Activated CD4-positive, alpha-beta memory T cell treated with anti-CD3 and anti-CD28 coated beads, Interleukin-2, amount 10 ng/mL, durations not matched to agents 7 days and 5 days (primary cell): ENCODE data around the gene DACT2. TPM values are rescaled to one million over a fixed set of nuclear protein-coding genes. Genes with fewer than 3 reads are reported as not detected.

Experiments
- CTCF ChIA-PET: fragments of 350-600 bp; sonication (Branson Sonifier 250); formaldehyde crosslinking; loops from one replicate; lab custom pipeline; 2021; ENCODE audit warnings: antibody characterized with exemption, inconsistent platforms; lab: Charles Lee
- POLR2A ChIA-PET: fragments of 350-600 bp; sonication (Branson Sonifier 250); formaldehyde crosslinking; loops from one replicate; lab custom pipeline; 2021; ENCODE audit warnings: antibody characterized with exemption; lab: Charles Lee
- DNase-seq: peaks from one replicate; pipeline ENCODE4 v3.0.0-alpha.2; 2020
- H3K27ac Mint-ChIP-seq: one replicate; pipeline ENCODE4 v1.8.0; 2021; ENCODE audit warnings: mild to moderate bottlenecking, mixed read lengths
- H3K27me3 Mint-ChIP-seq: one replicate; pipeline ENCODE4 v1.8.0; 2021; ENCODE audit warnings: mixed read lengths
- H3K36me3 Mint-ChIP-seq: one replicate; pipeline ENCODE4 v1.8.0; 2021; ENCODE audit warnings: low read depth, mixed read lengths
- H3K4me1 Mint-ChIP-seq: one replicate; pipeline ENCODE4 v1.8.0; 2021; ENCODE audit warnings: mixed read lengths
- H3K4me3 Mint-ChIP-seq: one replicate; pipeline ENCODE4 v1.8.0; 2021; ENCODE audit warnings: mild to moderate bottlenecking, mixed read lengths
- H3K9me3 Mint-ChIP-seq: one replicate; pipeline ENCODE4 v1.8.0; 2021; ENCODE audit warnings: mixed read lengths
- total RNA-seq, 2 experiments: library from RNA; stranded (reverse); gene quantifications; one replicate each; pipeline ENCODE4 v1.2.3, GENCODE V29; 2021

Gene DACT2
- total RNA-seq, 2 experiments from 2014 or later = 0.15 TPM; not detected in 1

DNA sequence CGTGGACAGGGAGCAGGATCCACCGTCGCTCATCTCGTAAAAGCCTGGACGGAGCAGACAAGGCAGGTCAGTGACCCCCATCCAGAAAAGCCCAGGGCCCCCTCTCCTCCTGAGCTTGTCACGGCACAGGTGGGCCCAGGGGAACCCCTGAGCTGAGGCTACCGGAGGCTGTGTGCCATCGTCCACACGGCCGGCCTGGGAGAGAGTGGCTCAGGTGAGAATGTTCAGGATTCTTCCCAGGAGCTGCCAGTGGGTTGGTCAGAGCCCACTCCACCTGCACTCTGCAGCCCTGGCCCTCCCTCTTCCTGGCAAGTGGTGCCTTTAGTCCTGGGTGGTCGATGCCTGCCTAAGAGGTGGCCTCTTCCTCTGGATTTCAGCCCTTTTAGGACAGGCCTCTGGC, 9.2 kb downstream of the DACT2 start:
- Mint-ChIP-seq H3K4me1 (no peaks in the 10 kb centered on the region), H3K36me3 (no peaks in the 10 kb centered on the region), H3K9me3 (no peaks in the 10 kb centered on the region), H3K27me3 (peaks cover 10% of the 10 kb centered on the region), H3K27ac (no peak overlapping the region), H3K4me3 (no peak overlapping the region)
- CTCF ChIA-PET = no interaction called here
- POLR2A ChIA-PET = no interaction called here
- no peak for DNase-seq

- H3K4me1 Mint-ChIP-seq = no peaks in the 10 kb centered on the region
- peaks cover 6% of the 10 kb centered on the region for H3K27me3 Mint-ChIP-seq
- DNase-seq = no peak
- CTCF ChIA-PET = no interaction called here
- H3K36me3 Mint-ChIP-seq = no peaks in the 10 kb centered on the region
- H3K4me3 Mint-ChIP-seq = no peak overlapping the region
- H3K9me3 Mint-ChIP-seq = no peaks in the 10 kb centered on the region
- POLR2A ChIA-PET = no interaction called here
- no peak overlapping the region for H3K27ac Mint-ChIP-seq
These were observed 9.6 kb downstream of the DACT2 start for GRCh38 chr6:168309997-168310396.

DNA sequence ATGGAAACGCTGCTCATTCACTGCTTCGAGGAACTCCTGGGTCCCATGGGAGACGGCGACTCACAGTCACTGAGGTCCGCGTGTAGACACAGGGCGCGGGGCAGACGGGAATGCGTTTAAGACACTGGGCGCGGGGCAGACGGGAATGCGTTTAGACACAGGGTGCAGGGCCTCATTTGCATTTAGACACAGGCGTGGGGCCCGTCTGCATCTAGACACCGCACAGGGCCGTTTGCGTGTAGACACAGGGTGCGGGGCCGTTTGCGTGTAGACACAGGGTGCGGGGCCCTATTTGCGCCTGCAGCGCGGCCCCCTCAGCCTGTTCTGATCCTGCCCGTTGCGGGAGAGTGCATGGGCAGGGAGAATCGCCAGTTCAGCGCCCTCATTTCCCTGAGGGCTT, 10.4 kb downstream of the DACT2 start:
- peaks cover 6% of the 10 kb centered on the region for H3K27me3 Mint-ChIP-seq
- H3K27ac Mint-ChIP-seq = no peak overlapping the region
- H3K4me1 Mint-ChIP-seq = no peaks in the 10 kb centered on the region
- no peak for DNase-seq
- H3K9me3 Mint-ChIP-seq = no peaks in the 10 kb centered on the region
- no peak overlapping the region for H3K4me3 Mint-ChIP-seq
- no peaks in the 10 kb centered on the region for H3K36me3 Mint-ChIP-seq
- CTCF ChIA-PET = no interaction called here
- POLR2A ChIA-PET = no interaction called here

DNA sequence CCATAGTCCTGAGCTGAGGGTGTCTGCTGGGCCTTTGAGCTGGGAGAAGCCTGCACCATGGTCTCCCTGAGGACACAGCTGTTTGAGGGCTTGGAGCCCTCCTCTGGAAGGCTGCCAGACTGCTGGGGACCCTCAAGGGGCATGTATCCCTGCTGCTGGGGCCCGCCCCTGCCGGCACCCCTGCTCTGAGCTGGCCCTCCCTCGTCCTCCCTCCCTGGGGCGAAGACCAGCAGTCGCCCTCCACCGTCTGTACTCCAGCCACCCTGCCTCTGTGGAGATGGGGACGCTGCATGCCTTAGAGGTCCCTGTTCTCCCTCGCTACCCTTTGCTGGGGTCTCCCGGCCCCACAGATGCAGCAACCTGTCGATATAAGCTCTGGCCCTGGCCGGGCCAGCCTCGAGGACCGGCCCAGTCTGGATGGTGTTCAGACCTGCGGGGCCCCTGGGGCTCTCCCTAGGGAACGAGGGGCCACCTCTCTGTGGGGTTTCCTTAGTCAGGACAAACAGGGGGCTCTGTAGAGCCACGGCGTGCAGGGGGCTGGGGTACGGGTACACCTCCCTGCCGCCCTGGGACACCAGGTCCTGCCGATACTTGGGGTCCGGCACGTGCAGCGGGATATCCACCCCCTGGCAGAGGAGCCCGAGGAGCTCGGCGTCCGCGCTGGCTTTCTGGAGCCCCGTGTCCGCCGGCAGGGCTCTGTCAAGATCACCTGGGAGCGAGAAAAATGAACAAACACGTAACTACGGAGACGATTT, 11.0 kb downstream of the DACT2 start:
- Mint-ChIP-seq H3K27ac (no peak overlapping the region), H3K4me3 (no peak overlapping the region), H3K27me3 (peaks cover under 1% of the 10 kb centered on the region), H3K36me3 (no peaks in the 10 kb centered on the region), H3K9me3 (no peaks in the 10 kb centered on the region), H3K4me1 (no peaks in the 10 kb centered on the region)
- DNase-seq = no peak
- POLR2A ChIA-PET = no interaction called here
- CTCF ChIA-PET = no interaction called here

GRCh38 chr6:168307695-168308021, 11.9 kb downstream of the DACT2 start:
- no peaks in the 10 kb centered on the region for H3K27me3 Mint-ChIP-seq
- no peak overlapping the region for H3K4me3 Mint-ChIP-seq
- no peaks in the 10 kb centered on the region for H3K9me3 Mint-ChIP-seq
- POLR2A ChIA-PET = no interaction called here
- DNase-seq = no peak
- H3K4me1 Mint-ChIP-seq = no peaks in the 10 kb centered on the region
- CTCF ChIA-PET = no interaction called here
- no peak overlapping the region for H3K27ac Mint-ChIP-seq
- no peaks in the 10 kb centered on the region for H3K36me3 Mint-ChIP-seq

DNA sequence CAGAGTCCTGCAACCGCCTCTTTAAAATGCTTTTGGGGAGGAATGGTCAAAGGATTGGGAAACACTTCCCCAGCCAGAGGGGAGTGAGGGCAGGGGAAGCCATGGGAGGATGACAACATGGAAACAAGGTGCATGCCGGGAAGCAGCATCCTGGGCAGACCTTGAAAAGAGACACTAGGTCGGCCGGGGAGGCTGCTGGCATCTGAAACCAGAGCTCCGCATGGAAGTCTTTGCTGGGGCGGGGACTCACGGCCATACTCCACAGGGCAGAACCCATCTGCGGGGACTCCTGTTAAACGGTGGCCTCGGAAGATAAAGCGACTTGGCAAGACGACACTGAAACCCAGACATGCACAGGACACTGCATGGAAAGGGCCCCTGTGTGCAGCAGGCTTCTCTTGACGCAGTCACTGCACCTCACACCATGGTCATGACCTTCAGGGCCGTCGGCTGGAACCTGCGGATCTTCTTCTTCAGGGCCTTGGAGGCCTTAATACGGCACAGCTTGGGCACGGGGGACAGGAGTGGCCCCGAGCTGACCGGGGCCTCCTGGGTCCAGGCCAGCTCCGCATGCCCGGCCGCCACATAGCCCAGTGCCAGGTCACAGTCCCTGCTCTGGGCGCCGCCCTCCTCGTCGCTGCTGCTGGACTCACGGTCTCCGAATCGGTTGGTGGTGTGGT, 12.4 kb downstream of the DACT2 start:
- CTCF ChIA-PET = no interaction called here

DNA sequence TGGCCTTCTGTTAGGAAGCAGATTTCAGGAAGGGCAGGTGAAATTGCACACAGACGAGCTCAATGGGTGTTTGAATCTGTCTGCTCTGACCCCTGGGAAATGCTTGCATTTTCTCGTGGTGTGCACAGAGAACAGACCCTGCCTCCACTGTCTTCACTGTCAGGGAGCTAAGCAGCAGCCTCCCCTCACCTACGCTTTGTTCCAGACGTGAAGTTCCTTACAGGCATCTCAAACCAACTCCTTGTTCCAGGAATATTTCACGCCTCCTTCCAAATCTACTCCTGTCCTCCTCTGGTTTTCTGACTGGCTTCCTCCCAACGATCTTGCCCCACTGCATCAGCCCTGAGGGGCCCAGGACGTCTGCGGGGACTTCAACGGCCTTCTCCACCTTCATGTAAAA, 13.7 kb downstream of the DACT2 start:
- POLR2A ChIA-PET = no interaction called here
- H3K27me3 Mint-ChIP-seq = no peaks in the 10 kb centered on the region
- no peaks in the 10 kb centered on the region for H3K36me3 Mint-ChIP-seq

More for the DNA sequence above, 12.4 kb downstream of the DACT2 start:
- H3K4me3 Mint-ChIP-seq = no peak overlapping the region
- no peaks in the 10 kb centered on the region for H3K36me3 Mint-ChIP-seq
- DNase-seq = no peak
- no peaks in the 10 kb centered on the region for H3K4me1 Mint-ChIP-seq
- POLR2A ChIA-PET = no interaction called here
- H3K9me3 Mint-ChIP-seq = no peaks in the 10 kb centered on the region
- H3K27me3 Mint-ChIP-seq = no peaks in the 10 kb centered on the region
- no peak overlapping the region for H3K27ac Mint-ChIP-seq

GRCh38 chr6:168305096-168305749, 14.4 kb downstream of the DACT2 start:
- no peak for DNase-seq
- Mint-ChIP-seq H3K36me3 (no peaks in the 10 kb centered on the region), H3K9me3 (no peaks in the 10 kb centered on the region), H3K27ac (no peak overlapping the region), H3K4me3 (no peak overlapping the region), H3K4me1 (no peaks in the 10 kb centered on the region), H3K27me3 (no peaks in the 10 kb centered on the region)
- ChIA-PET CTCF (no interaction called here), POLR2A (no interaction called here)

More for the DNA sequence above, 13.7 kb downstream of the DACT2 start:
- DNase-seq = no peak
- H3K4me3 Mint-ChIP-seq = no peak overlapping the region
- H3K27ac Mint-ChIP-seq = no peak overlapping the region
- CTCF ChIA-PET = no interaction called here
- H3K9me3 Mint-ChIP-seq = no peaks in the 10 kb centered on the region
- no peaks in the 10 kb centered on the region for H3K4me1 Mint-ChIP-seq

DNA sequence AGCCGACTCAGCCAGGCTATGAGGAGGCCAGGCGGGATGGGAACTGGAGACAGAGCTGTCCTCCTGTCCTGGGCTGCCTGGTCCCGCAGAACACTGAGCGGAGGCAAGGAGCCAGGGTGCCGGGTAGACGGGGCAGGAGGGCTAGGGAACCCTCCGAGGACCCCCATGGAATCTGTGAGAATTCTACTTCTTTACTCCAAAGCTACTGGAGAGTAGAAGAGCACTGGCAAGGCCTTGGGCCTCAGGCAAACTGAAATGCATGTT, 14.9 kb downstream of the DACT2 start:
- H3K9me3 Mint-ChIP-seq = no peaks in the 10 kb centered on the region

DNA sequence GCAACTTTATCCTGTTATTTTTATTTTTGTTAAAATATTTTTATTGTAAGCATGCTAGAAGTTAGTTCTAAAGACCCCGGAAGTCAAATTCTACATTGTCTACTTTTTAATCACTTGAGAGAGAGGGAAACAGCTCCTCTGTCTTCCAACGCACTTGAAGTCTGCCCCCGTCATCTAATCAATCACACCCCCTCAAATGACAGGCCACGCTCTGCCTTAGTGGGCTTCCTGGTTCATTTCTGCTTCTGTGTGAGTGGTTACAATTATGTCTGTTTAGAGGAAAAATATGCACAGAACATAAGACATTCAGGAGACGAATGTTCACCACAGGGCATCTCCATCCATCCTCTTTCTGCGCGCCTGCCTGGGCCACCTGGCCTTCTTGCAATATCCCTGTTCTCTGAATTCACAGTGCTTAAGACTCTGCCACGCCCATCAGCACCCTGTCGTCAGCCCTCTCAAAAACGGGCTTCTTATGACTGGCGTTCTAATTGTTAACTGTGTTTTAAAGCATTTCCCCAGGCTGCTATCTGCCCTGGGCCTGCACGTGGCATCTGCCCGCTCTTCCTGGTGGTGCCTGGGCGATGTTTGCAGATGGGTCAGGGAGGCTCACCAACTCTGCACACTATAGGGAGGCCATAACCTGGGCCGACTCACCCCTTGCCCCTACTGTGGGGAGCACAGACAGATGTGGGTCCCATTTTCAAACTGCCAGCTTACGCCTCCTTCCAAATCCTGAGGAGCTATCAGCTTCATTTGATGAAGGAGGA, 15.4 kb downstream of the DACT2 start:
- Mint-ChIP-seq H3K4me3 (no peak overlapping the region), H3K27me3 (no peaks in the 10 kb centered on the region), H3K27ac (no peak overlapping the region), H3K36me3 (no peaks in the 10 kb centered on the region), H3K4me1 (no peaks in the 10 kb centered on the region), H3K9me3 (no peaks in the 10 kb centered on the region)
- ChIA-PET CTCF (no interaction called here), POLR2A (no interaction called here)
- DNase-seq = no peak

More for the DNA sequence above, 14.9 kb downstream of the DACT2 start:
- no peaks in the 10 kb centered on the region for H3K27me3 Mint-ChIP-seq
- POLR2A ChIA-PET = no interaction called here
- H3K4me3 Mint-ChIP-seq = no peak overlapping the region
- no peaks in the 10 kb centered on the region for H3K4me1 Mint-ChIP-seq
- no peaks in the 10 kb centered on the region for H3K36me3 Mint-ChIP-seq
- DNase-seq = no peak
- H3K27ac Mint-ChIP-seq = no peak overlapping the region
- CTCF ChIA-PET = no interaction called here

GRCh38 chr6:168302534-168302933, 17.0 kb downstream of the DACT2 start:
- H3K36me3 Mint-ChIP-seq = no peaks in the 10 kb centered on the region
- no peaks in the 10 kb centered on the region for H3K27me3 Mint-ChIP-seq
- POLR2A ChIA-PET = no interaction called here
- H3K9me3 Mint-ChIP-seq = no peaks in the 10 kb centered on the region
- no peak overlapping the region for H3K4me3 Mint-ChIP-seq
- no peak overlapping the region for H3K27ac Mint-ChIP-seq
- no peak for DNase-seq
- H3K4me1 Mint-ChIP-seq = no peaks in the 10 kb centered on the region
- CTCF ChIA-PET = no interaction called here

DNA sequence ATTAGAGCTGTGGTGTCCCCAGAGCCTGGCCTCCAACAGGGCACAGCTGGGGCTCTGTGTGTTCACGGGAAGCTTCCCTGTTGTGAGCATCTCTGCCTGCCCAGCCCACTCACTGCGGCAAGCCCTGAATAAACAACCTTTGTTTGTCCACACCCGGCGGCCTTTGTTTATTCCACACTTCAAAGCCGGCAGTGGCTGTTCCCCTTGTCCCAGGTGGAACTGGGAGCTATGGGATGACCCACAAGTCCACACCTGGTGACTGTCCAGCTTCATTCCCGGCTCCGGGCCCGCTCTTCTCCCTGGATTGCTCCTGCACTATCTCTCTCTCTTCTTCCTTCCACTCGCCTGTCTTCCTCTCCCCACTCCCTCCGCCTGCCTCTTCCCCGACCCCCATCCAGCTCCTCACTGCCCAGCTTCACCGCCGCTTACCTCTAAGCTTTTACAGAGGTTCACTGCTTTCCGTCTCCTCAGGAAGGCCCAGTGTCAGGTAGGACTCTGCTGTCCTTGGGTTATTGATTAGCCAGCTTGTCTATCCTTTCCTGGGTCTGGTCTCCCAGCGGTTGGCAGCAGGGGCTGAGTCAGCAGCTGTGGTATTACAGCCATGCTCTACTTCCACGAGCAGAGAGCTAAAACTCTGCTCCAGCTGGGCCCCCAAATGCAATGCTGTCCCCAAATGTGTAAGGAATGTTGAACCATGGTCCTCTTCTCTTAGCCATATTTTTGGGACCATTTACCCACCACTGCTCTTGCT, 17.8 kb downstream of the DACT2 start:
- no peaks in the 10 kb centered on the region for H3K36me3 Mint-ChIP-seq
- H3K4me1 Mint-ChIP-seq = no peaks in the 10 kb centered on the region
- H3K27ac Mint-ChIP-seq = no peak overlapping the region
- no peaks in the 10 kb centered on the region for H3K9me3 Mint-ChIP-seq
- H3K4me3 Mint-ChIP-seq = no peak overlapping the region
- DNase-seq = no peak
- H3K27me3 Mint-ChIP-seq = no peaks in the 10 kb centered on the region
- CTCF ChIA-PET = no interaction called here
- POLR2A ChIA-PET = no interaction called here
